ENCODE results near the gene CHST8. TPM values are rescaled to one million over a fixed set of nuclear protein-coding genes. Genes with fewer than 3 reads are reported as not detected.
"Not testable (repeated sequence)": the region's sequence is repeated elsewhere in the genome, so short reads cannot be mapped to it uniquely, and the experiment has no call there.

The CHST8 gene
- total RNA-seq, 1 experiment from 2014 or later, result not detected

GRCh38 chr19:33818411-33818810 is 196.7 kb downstream of the CHST8 start:
- TF ChIP-seq, protein P1, sequence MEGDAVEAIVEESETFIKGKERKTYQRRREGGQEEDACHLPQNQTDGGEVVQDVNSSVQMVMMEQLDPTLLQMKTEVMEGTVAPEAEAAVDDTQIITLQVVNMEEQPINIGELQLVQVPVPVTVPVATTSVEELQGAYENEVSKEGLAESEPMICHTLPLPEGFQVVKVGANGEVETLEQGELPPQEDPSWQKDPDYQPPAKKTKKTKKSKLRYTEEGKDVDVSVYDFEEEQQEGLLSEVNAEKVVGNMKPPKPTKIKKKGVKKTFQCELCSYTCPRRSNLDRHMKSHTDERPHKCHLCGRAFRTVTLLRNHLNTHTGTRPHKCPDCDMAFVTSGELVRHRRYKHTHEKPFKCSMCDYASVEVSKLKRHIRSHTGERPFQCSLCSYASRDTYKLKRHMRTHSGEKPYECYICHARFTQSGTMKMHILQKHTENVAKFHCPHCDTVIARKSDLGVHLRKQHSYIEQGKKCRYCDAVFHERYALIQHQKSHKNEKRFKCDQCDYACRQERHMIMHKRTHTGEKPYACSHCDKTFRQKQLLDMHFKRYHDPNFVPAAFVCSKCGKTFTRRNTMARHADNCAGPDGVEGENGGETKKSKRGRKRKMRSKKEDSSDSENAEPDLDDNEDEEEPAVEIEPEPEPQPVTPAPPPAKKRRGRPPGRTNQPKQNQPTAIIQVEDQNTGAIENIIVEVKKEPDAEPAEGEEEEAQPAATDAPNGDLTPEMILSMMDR (IDR thresholded peaks at IDR 0.05; ENCODE audit: unreplicated experiment), result no peak
- Mint-ChIP-seq H3K4me3 (ENCODE audit: unreplicated experiment) (no peak overlapping the region), H3K27ac (ENCODE audit: low read depth, unreplicated experiment) (peak overlapping the region; percentile 27), H3K27me3 (ENCODE audit: insufficient read depth, unreplicated experiment) (no peaks in the 10 kb centered on the region), H3K4me1 (ENCODE audit: insufficient read depth, unreplicated experiment) (peaks cover 8% of the 10 kb centered on the region), H3K36me3 (ENCODE audit: insufficient read depth, unreplicated experiment) (no peaks in the 10 kb centered on the region), H3K9me3 (ENCODE audit: unreplicated experiment) (no peaks in the 10 kb centered on the region)
- no peak for DNase-seq (ENCODE audit: unreplicated experiment)
- intact Hi-C loops (cut with micrococcal nuclease), result no loop called here
- BruUV-seq (replicated peaks), result no TSS peak
- CTCF ChIA-PET, result interaction anchor here (0.6 to 4.8 kb wide), 10 partner anchors 9 to 1237 kb away, joined by 3 to 21 read pairs (median 5); partner anchors contain the start of gene KCTD15
- POLR2A ChIA-PET, result interaction anchor here (1.7 to 5.1 kb wide), 2 partner anchors 8 to 23 kb away, joined by 5 to 47 read pairs; partner anchors contain the start of gene KCTD15

GRCh38 chr19:33819078-33819477 is 197.3 kb downstream of the CHST8 start:
- DNase-seq (ENCODE audit: unreplicated experiment); H3K27me3 Mint-ChIP-seq (ENCODE audit: insufficient read depth, unreplicated experiment); H3K4me1 Mint-ChIP-seq (ENCODE audit: insufficient read depth, unreplicated experiment); intact Hi-C loops (cut with micrococcal nuclease); H3K36me3 Mint-ChIP-seq (ENCODE audit: insufficient read depth, unreplicated experiment); BruUV-seq (replicated peaks); H3K9me3 Mint-ChIP-seq (ENCODE audit: unreplicated experiment): not testable (repeated sequence)
- POLR2A ChIA-PET, result interaction anchor here (1.0 to 5.1 kb wide), 5 partner anchors 9 to 179 kb away, joined by 3 to 47 read pairs (median 7); partner anchors contain the start of gene KCTD15
- Mint-ChIP-seq H3K27ac (ENCODE audit: low read depth, unreplicated experiment) (peak overlapping the region; percentile 35), H3K4me3 (ENCODE audit: unreplicated experiment) (peak overlapping the region; percentile 70)
- CTCF ChIA-PET, result interaction anchor here (0.6 to 4.8 kb wide), 17 partner anchors 9 to 403 kb away, joined by 3 to 21 read pairs (median 5); partner anchors contain the start of gene KCTD15

DNA sequence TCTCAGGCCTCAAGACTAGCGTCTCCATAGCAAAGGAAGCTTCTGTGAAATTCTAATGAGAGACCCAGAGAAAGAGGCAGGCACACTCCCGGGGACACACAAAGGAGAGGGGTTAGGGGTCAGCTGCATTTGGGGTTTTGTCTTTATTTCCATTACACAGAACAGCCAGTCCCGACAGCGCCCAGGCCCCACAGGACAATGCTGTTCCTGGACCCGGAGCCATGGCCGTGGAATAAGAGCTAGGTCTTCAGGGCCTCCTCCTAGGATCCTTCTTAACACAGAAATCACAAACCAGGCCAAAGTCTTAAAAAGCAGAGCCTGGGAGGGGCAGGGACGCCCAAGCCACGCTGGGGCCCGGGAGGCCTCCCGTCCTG is 197.7 kb downstream of the CHST8 start:
- CTCF ChIA-PET, result interaction anchor here (0.6 to 4.8 kb wide), 18 partner anchors 10 to 404 kb away, joined by 3 to 21 read pairs (median 5); partner anchors contain the start of gene KCTD15
- Mint-ChIP-seq H3K27me3 (ENCODE audit: insufficient read depth, unreplicated experiment) (no peaks in the 10 kb centered on the region), H3K4me3 (ENCODE audit: unreplicated experiment) (peak overlapping the region; percentile 70), H3K4me1 (ENCODE audit: insufficient read depth, unreplicated experiment) (peaks cover 8% of the 10 kb centered on the region), H3K27ac (ENCODE audit: low read depth, unreplicated experiment) (peak overlapping the region; percentile 35), H3K36me3 (ENCODE audit: insufficient read depth, unreplicated experiment) (no peaks in the 10 kb centered on the region), H3K9me3 (ENCODE audit: unreplicated experiment) (no peaks in the 10 kb centered on the region)
- intact Hi-C loops (cut with micrococcal nuclease), result no loop called here
- POLR2A ChIA-PET, result interaction anchor here (0.5 to 5.1 kb wide), 10 partner anchors 9 to 745 kb away, joined by 3 to 47 read pairs (median 3); partner anchors contain the start of genes CEBPG and KCTD15
- no peak for DNase-seq (ENCODE audit: unreplicated experiment)
- TSS peak; percentile 82 for BruUV-seq (replicated peaks)
- TF ChIP-seq, protein P1 (IDR thresholded peaks at IDR 0.05; ENCODE audit: unreplicated experiment), result no peak

DNA sequence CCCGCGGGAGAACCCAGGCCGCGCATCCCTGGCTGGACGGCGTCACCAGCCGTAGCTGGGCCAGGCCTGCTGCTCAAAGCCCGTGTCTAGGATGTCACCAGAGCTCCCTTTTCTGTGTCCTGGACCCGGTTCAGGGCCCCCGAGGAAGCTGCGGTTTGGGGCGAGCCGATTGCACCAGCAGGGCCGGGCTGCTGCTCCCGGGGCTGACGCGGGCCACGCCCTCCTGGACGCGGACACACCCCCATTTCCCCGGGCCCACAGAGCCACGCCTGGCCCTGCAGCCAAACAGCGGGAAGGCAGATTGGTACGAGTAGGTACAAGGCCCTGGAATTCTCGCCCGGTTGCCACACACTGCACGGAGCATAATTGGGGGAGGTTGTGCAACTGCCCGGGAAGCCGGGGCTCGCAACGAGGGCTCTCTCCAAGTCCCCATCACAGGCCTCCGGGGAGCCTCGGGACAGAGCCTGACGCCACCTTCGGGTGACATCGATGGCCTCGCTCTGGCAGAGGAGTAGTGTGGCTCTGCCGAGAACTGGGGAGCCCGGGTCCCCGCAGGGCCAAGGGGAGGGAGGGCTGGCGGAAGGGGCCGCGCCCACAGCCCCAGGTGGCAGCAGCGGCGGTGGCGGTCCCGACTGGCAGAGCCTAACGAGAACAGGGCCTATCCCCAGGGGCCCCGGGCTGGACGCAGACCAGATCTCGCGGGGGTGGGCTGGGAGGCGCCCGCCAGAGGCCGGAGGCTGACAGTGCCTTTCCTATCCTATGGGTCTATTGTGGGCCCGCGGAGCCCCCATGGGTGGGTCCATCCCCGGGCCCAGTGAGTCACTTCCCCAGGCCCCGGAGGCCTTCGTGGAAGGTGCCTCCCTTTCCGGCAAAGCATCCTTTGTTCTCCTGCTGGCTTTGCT is 198.4 kb downstream of the CHST8 start:
- CTCF ChIA-PET, result interaction anchor here (0.6 to 4.8 kb wide), 15 partner anchors 9 to 404 kb away, joined by 3 to 21 read pairs (median 5); partner anchors contain the start of gene KCTD15
- POLR2A ChIA-PET, result interaction anchor here (0.5 to 5.1 kb wide), 11 partner anchors 10 to 746 kb away, joined by 3 to 47 read pairs (median 3); partner anchors contain the start of genes CEBPG and KCTD15
- DNase-seq (ENCODE audit: unreplicated experiment), result peak; percentile 99
- intact Hi-C loops (cut with micrococcal nuclease), result loop anchor here (1.0 kb wide), 1 partner anchor 24 kb away; the partner anchor contains the start of gene KCTD15
- H3K36me3 Mint-ChIP-seq (ENCODE audit: insufficient read depth, unreplicated experiment), result no peaks in the 10 kb centered on the region
- TF ChIP-seq, protein P1 (IDR thresholded peaks at IDR 0.05; ENCODE audit: unreplicated experiment), result no peak
- no peaks in the 10 kb centered on the region for H3K27me3 Mint-ChIP-seq (ENCODE audit: insufficient read depth, unreplicated experiment)
- H3K4me1 Mint-ChIP-seq (ENCODE audit: insufficient read depth, unreplicated experiment), result peaks cover 8% of the 10 kb centered on the region
- BruUV-seq (replicated peaks), result TSS peak; percentile 55
- no peaks in the 10 kb centered on the region for H3K9me3 Mint-ChIP-seq (ENCODE audit: unreplicated experiment)
- H3K4me3 Mint-ChIP-seq (ENCODE audit: unreplicated experiment), result peak overlapping the region; percentile 70
- peak overlapping the region; percentile 35 for H3K27ac Mint-ChIP-seq (ENCODE audit: low read depth, unreplicated experiment)
